ENCODE results near the gene MICAL2. TPM values are rescaled to one million over a fixed set of nuclear protein-coding genes. Genes with fewer than 3 reads are reported as not detected.
A peak's percentile ranks its signal among the peaks of the same experiment; 100 is the strongest.

MICAL2 gene
- total RNA-seq, 1 donor from 2014 or later = 197 TPM

- TF ChIP-seq, protein P1, sequence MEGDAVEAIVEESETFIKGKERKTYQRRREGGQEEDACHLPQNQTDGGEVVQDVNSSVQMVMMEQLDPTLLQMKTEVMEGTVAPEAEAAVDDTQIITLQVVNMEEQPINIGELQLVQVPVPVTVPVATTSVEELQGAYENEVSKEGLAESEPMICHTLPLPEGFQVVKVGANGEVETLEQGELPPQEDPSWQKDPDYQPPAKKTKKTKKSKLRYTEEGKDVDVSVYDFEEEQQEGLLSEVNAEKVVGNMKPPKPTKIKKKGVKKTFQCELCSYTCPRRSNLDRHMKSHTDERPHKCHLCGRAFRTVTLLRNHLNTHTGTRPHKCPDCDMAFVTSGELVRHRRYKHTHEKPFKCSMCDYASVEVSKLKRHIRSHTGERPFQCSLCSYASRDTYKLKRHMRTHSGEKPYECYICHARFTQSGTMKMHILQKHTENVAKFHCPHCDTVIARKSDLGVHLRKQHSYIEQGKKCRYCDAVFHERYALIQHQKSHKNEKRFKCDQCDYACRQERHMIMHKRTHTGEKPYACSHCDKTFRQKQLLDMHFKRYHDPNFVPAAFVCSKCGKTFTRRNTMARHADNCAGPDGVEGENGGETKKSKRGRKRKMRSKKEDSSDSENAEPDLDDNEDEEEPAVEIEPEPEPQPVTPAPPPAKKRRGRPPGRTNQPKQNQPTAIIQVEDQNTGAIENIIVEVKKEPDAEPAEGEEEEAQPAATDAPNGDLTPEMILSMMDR (IDR thresholded peaks at IDR 0.05) = no peak
- no peak for DNase-seq
- intact Hi-C loops (cut with DNase I) = no loop called here
- no peak for ATAC-seq
- no peak overlapping the region for H3K27ac ChIP-seq
- H3K27me3 ChIP-seq = no peaks in the 10 kb centered on the region
- H3K4me1 ChIP-seq = peaks cover 34% of the 10 kb centered on the region
- no peak overlapping the region for H3K4me3 ChIP-seq
- no peaks in the 10 kb centered on the region for H3K9me3 ChIP-seq
- H3K36me3 ChIP-seq = no peaks in the 10 kb centered on the region
Observed at GRCh38 chr11:12099132-12099873, 11.1 kb upstream of the MICAL2 start.

GRCh38 chr11:12100429-12100828, 10.0 kb upstream of the MICAL2 start:
- ATAC-seq = no peak

GRCh38 chr11:12100841-12101242, 9.5 kb upstream of the MICAL2 start:
- TF ChIP-seq, protein P1 (IDR thresholded peaks at IDR 0.05) = no peak
- ATAC-seq = peak; percentile 84
- peaks cover 24% of the 10 kb centered on the region for H3K4me1 ChIP-seq
- intact Hi-C loops (cut with DNase I) = no loop called here
- peak; percentile 82 for DNase-seq
- no peaks in the 10 kb centered on the region for H3K9me3 ChIP-seq
- no peaks in the 10 kb centered on the region for H3K36me3 ChIP-seq
- no peak overlapping the region for H3K4me3 ChIP-seq
- no peaks in the 10 kb centered on the region for H3K27me3 ChIP-seq
- H3K27ac ChIP-seq = no peak overlapping the region

More at GRCh38 chr11:12100429-12100828, 10.0 kb upstream of the MICAL2 start:
- Histone ChIP-seq H3K9me3 (no peaks in the 10 kb centered on the region), H3K27ac (no peak overlapping the region), H3K27me3 (no peaks in the 10 kb centered on the region), H3K4me3 (no peak overlapping the region), H3K36me3 (no peaks in the 10 kb centered on the region), H3K4me1 (peaks cover 25% of the 10 kb centered on the region)
- intact Hi-C loops (cut with DNase I) = no loop called here
- TF ChIP-seq, protein P1 (IDR thresholded peaks at IDR 0.05) = no peak
- DNase-seq = no peak

GRCh38 chr11:12101318-12101717, 9.1 kb upstream of the MICAL2 start:
- H3K27ac ChIP-seq = no peak overlapping the region
- H3K9me3 ChIP-seq = no peaks in the 10 kb centered on the region
- H3K4me1 ChIP-seq = peaks cover 24% of the 10 kb centered on the region
- no peaks in the 10 kb centered on the region for H3K27me3 ChIP-seq
- ATAC-seq = no peak
- DNase-seq = no peak
- no peaks in the 10 kb centered on the region for H3K36me3 ChIP-seq
- TF ChIP-seq, protein P1 (IDR thresholded peaks at IDR 0.05) = no peak
- intact Hi-C loops (cut with DNase I) = no loop called here
- H3K4me3 ChIP-seq = no peak overlapping the region

DNA sequence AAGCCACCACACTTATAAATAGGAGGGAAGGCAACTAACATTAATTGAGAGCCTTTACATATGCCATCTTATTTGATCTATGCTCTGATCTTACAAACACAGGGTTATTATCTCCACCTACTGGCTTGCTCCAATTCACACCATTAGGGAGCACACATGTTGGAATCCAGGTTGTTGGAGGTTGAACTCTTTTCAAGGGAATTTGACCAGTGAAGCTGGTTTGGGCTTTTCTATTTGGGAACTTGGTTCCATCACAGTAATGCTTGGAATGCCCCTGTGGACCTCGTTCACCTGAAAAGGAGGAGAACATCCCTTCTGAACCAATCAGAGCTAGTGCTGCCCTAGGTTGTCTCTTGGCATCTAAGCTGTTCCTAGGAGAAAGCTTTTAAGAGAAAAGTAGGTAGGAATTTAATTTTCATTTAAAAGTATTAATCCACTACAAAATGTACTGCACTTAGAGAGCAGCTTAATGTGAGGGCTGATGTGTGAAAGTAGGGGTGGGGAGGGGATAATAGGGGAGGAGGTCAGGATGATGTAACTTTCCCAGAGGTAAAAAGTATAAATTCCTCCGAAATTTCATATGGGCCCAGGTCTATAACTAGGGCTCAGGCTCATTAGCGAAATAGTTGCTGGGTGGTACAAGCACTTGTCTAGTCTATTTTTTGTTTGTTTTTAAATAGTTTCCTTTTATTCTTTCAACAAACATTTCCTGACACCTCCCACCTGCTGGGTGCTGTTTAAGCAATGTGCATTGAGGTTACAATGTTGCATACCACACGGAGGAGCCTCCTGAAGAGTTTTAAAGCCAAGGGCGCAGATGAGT, 7.6 kb upstream of the MICAL2 start:
- no peak for DNase-seq
- no peak overlapping the region for H3K4me3 ChIP-seq
- no peaks in the 10 kb centered on the region for H3K36me3 ChIP-seq
- TF ChIP-seq, protein P1 (IDR thresholded peaks at IDR 0.05) = no peak
- no peaks in the 10 kb centered on the region for H3K9me3 ChIP-seq
- intact Hi-C loops (cut with DNase I) = no loop called here
- no peak for ATAC-seq
- H3K27me3 ChIP-seq = no peaks in the 10 kb centered on the region
- peaks cover 24% of the 10 kb centered on the region for H3K4me1 ChIP-seq
- peak overlapping the region; percentile 30 for H3K27ac ChIP-seq

Data from upper lobe of right lung (tissue), 1 donor.